Measurements from ENCODE around the gene M6PR. TPM values are rescaled to one million over a fixed set of nuclear protein-coding genes. Genes with fewer than 3 reads are reported as not detected.

Gene M6PR
- total RNA-seq, 2 experiments from 2014 or later = 199 to 206 TPM

DNA sequence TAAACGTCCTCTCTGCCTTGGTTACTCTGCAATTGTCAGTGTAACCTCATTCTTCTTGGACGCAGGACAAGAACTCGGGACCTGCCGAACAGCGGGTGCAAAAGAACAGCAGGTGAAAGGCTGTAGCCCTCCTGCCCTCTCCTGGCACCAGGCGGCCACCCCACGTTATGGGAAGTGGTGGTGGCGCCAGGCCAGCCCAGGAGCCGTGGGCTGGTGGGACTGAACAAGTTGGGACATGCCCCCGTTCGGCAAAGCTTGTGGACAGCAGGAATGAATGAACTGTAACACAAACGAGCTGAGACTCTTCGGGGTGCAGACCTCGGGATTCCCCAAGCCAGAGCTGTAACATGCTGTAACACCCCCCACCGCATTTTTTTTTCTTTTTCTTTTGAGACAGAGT is 6.6 kb upstream of the M6PR start:
- Mint-ChIP-seq H3K9me3 (peaks cover 24% of the 10 kb centered on the region), H3K27ac (peak overlapping the region; percentile 73), H3K36me3 (ENCODE audit: low read depth) (peaks cover 50% of the 10 kb centered on the region), H3K4me3 (no peak overlapping the region), H3K4me1 (ENCODE audit: low read depth) (peaks cover 76% of the 10 kb centered on the region), H3K27me3 (no peaks in the 10 kb centered on the region)
- no peak for DNase-seq
- TF ChIP-seq, protein P1, sequence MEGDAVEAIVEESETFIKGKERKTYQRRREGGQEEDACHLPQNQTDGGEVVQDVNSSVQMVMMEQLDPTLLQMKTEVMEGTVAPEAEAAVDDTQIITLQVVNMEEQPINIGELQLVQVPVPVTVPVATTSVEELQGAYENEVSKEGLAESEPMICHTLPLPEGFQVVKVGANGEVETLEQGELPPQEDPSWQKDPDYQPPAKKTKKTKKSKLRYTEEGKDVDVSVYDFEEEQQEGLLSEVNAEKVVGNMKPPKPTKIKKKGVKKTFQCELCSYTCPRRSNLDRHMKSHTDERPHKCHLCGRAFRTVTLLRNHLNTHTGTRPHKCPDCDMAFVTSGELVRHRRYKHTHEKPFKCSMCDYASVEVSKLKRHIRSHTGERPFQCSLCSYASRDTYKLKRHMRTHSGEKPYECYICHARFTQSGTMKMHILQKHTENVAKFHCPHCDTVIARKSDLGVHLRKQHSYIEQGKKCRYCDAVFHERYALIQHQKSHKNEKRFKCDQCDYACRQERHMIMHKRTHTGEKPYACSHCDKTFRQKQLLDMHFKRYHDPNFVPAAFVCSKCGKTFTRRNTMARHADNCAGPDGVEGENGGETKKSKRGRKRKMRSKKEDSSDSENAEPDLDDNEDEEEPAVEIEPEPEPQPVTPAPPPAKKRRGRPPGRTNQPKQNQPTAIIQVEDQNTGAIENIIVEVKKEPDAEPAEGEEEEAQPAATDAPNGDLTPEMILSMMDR (IDR thresholded peaks at IDR 0.05) = no peak
- ATAC-seq = no peak
- intact Hi-C loops (cut with micrococcal nuclease) = no loop called here
- POLR2A ChIA-PET = interaction anchor here (0.9 kb wide), 1 partner anchor 71 kb away, joined by 3 read pairs; no protein-coding TSS in a partner anchor
- CTCF ChIA-PET = no interaction called here

DNA sequence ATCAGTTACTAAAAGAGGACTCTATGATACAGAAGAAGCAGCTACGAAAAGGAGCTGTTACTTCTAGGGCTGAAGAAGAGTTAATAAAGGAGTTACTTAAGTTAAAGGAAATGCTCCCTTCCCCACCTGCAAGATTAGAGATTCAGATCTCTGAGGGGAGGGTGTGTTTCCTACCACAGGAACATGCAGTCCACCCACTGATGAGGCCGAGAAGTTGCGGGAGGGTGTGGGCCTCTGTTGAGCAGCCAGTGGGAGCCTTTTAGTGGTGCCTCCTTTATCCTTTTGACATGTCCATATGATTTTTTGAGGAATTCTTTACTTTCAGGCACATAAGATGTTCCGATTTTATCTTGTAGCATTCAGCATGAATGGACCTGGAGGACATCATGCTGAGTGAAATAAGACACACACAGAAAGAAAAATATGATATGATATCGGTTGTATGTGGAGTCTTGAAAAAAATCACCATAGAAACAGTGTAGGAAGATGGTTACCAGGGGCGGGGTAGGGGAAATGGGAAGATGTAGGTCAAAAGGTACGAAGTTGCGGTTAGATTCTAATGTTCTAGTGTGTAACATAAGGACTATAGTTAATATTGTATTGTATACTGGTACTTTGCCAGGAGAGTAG is 4.4 kb upstream of the M6PR start:
- peak overlapping the region; percentile 86 for H3K27ac Mint-ChIP-seq
- intact Hi-C loops (cut with micrococcal nuclease) = loop anchor here (5.0 kb wide), 1 partner anchor 43 kb away; no protein-coding TSS in a partner anchor
- TF ChIP-seq, protein P1 (IDR thresholded peaks at IDR 0.05) = no peak
- no peaks in the 10 kb centered on the region for H3K27me3 Mint-ChIP-seq
- H3K4me3 Mint-ChIP-seq = peak overlapping the region; percentile 44
- ATAC-seq (no peak), DNase-seq (peak; percentile 66)
- CTCF ChIA-PET = interaction anchor here (11.1 kb wide), 1 partner anchor 82 kb away, joined by 173 read pairs; no protein-coding TSS in a partner anchor
- peaks cover 24% of the 10 kb centered on the region for H3K9me3 Mint-ChIP-seq
- peaks cover 56% of the 10 kb centered on the region for H3K4me1 Mint-ChIP-seq (ENCODE audit: low read depth)
- POLR2A ChIA-PET = interaction anchor here (0.6 to 1.2 kb wide), 2 partner anchors 72 to 74 kb away, joined by 4 to 6 read pairs; no protein-coding TSS in a partner anchor
- H3K36me3 Mint-ChIP-seq (ENCODE audit: low read depth) = peaks cover 53% of the 10 kb centered on the region

DNA sequence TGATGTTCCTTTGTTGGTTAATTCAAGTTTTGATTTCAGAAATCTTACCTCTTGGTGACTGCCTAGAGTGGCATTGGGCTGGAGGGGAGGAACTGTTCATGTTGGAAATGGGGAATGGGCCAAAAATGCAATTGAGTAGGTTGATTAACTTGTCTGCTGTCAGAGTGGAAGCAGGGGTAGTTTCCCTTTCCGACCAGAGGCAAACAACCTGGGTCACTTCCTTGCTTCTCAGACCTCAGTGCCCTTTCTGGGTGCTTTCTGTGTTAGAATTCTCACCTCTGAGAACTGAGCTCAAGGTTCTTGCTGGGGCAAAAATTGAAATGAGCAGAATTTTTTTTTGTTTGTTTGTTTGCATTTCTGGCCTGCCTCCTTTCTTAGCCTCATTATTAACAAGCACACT is 2.3 kb upstream of the M6PR start:
- Mint-ChIP-seq H3K4me1 (ENCODE audit: low read depth) (peaks cover 55% of the 10 kb centered on the region), H3K4me3 (peak overlapping the region; percentile 94), H3K36me3 (ENCODE audit: low read depth) (peaks cover 57% of the 10 kb centered on the region), H3K27ac (peak overlapping the region; percentile 90), H3K27me3 (no peaks in the 10 kb centered on the region), H3K9me3 (peaks cover 20% of the 10 kb centered on the region)
- TF ChIP-seq, protein P1 (IDR thresholded peaks at IDR 0.05) = no peak
- no peak for ATAC-seq
- intact Hi-C loops (cut with micrococcal nuclease) = loop anchor here (5.0 kb wide), 1 partner anchor 46 kb away; no protein-coding TSS in a partner anchor
- POLR2A ChIA-PET = interaction anchor here (0.9 to 3.9 kb wide), 8 partner anchors 13 to 717 kb away, joined by 3 to 30 read pairs (median 14); no protein-coding TSS in a partner anchor
- DNase-seq = peak; percentile 68
- CTCF ChIA-PET = interaction anchor here (0.6 to 11.1 kb wide), 17 partner anchors 9 to 288 kb away, joined by 3 to 173 read pairs (median 6); no protein-coding TSS in a partner anchor

DNA sequence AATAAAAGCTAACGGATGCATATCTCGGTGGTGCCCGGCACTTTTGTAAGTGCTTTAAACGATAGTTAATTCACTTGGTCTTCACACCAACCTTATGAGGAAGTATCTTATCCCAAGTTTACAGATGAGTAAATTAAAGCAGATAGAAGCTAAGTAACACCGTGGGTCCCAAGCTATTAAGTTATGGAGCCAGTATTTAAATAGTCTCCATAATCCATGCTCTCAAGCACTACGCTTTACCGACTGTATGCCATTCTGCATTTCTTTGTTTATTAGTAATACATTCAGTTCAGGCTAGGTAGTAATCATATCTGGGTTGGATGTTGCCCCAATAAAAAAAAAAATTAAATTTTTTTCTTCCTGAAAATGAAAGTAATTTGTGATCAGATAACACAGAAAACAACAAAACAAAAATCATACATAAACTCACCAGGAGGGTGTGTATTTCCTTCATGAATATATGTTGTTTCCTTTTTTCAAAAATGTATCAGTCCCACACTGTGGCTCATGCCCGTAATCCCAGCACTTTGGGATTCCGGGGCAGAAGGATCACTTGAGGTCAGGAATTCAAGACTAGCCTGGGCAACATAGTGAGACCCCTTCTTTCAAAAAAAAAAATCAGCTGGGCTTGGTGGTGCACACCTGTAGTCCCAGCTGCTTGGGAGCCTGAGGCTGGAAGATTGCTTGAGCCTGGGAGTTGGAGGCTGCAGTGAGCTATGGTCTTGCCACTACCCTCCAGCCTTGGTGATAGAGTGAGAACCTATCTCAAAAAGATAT is 1.4 kb upstream of the M6PR start:
- Mint-ChIP-seq H3K36me3 (ENCODE audit: low read depth) (peaks cover 59% of the 10 kb centered on the region), H3K9me3 (peaks cover 19% of the 10 kb centered on the region), H3K4me1 (ENCODE audit: low read depth) (peaks cover 59% of the 10 kb centered on the region), H3K27ac (peak overlapping the region; percentile 90), H3K4me3 (peak overlapping the region; percentile 94), H3K27me3 (no peaks in the 10 kb centered on the region)
- DNase-seq (no peak), ATAC-seq (no peak)
- CTCF ChIA-PET = interaction anchor here (0.5 to 11.1 kb wide), 20 partner anchors 10 to 1179 kb away, joined by 3 to 173 read pairs (median 5); partner anchors contain the start of gene CLEC7A
- TF ChIP-seq, protein P1 (IDR thresholded peaks at IDR 0.05) = peak; percentile 44
- POLR2A ChIA-PET = interaction anchor here (0.6 to 3.9 kb wide), 12 partner anchors 9 to 718 kb away, joined by 3 to 30 read pairs (median 5); no protein-coding TSS in a partner anchor
- intact Hi-C loops (cut with micrococcal nuclease) = loop anchor here (5.0 kb wide), 1 partner anchor 46 kb away; no protein-coding TSS in a partner anchor

All from activated CD8-positive, alpha-beta T cell treated with anti-CD3 and anti-CD28 coated beads for 36 hours (primary cell).